ENCODE results near the gene STAMBP.

GRCh38 chr2:73889206-73889605 is 60.4 kb downstream of the STAMBP start:
- TF ChIP-seq TARDBP (IDR thresholded peaks at IDR 0.05) = no peak
- no peak for TF ChIP-seq FOXK2 (IDR thresholded peaks at IDR 0.05)
- no peak for TF ChIP-seq FOXM1 (IDR thresholded peaks at IDR 0.05; ENCODE audit: borderline replicate concordance)
- TF ChIP-seq PKNOX1 (IDR thresholded peaks at IDR 0.05) = no peak
- no peak for TF ChIP-seq CTBP1 (IDR thresholded peaks at IDR 0.05; ENCODE audit: borderline replicate concordance)
- TF ChIP-seq SUZ12 (IDR thresholded peaks at IDR 0.05) = no peak
- TF ChIP-seq LEF1 (IDR thresholded peaks at IDR 0.05; ENCODE audit: borderline replicate concordance) = no peak
- no peak for TF ChIP-seq FOXA1 (IDR thresholded peaks at IDR 0.05)
- no peak for TF ChIP-seq NFRKB (IDR thresholded peaks at IDR 0.05)
- TF ChIP-seq BHLHE40 (IDR thresholded peaks at IDR 0.05; ENCODE audit: borderline replicate concordance) = no peak
- no peak for TF ChIP-seq HDGF (IDR thresholded peaks at IDR 0.05; ENCODE audit: borderline replicate concordance)
